Hepatocyte (in vitro differentiated cells): ENCODE measurements around the gene BORCS6. TPM values are rescaled to one million over a fixed set of nuclear protein-coding genes. Genes with fewer than 3 reads are reported as not detected.

Source experiments
- DNase-seq: peaks from one replicate; pipeline ENCODE4 v3.0.0-alpha.2; 2016; ENCODE audit warnings: low spot score
- H2AFZ ChIP-seq: fragments of 200-600 bp; sonication (generic); 2 replicates; pipeline ENCODE4 v1.6.0; 2016; ENCODE audit warnings: antibody characterized with exemption, mild to moderate bottlenecking
- H3K27ac ChIP-seq: fragments of 200-600 bp; sonication (generic); 2 replicates; pipeline ENCODE4 v1.5.1; 2016; ENCODE audit warnings: mild to moderate bottlenecking
- H3K27me3 ChIP-seq: fragments of 200-600 bp; sonication (generic); 2 replicates; pipeline ENCODE4 v1.6.1; 2016
- H3K36me3 ChIP-seq: fragments of 200-600 bp; sonication (generic); replicated peaks from 2 replicates; pipeline ENCODE4 v1.5.1; 2016; ENCODE audit warnings: low read depth; ENCODE audit not compliant: insufficient read depth
- H3K4me1 ChIP-seq: fragments of 200-600 bp; sonication (generic); 2 replicates; pipeline ENCODE4 v1.5.1; 2016; ENCODE audit warnings: mild to moderate bottlenecking, moderate library complexity; ENCODE audit not compliant: insufficient read depth
- H3K4me2 ChIP-seq: fragments of 200-600 bp; sonication (generic); 2 replicates; pipeline ENCODE4 v1.6.0; 2016
- H3K4me3 ChIP-seq: fragments of 200-600 bp; sonication (generic); 2 replicates; pipeline ENCODE4 v1.5.1; 2016; ENCODE audit warnings: mild to moderate bottlenecking
- H3K79me2 ChIP-seq: fragments of 200-600 bp; sonication (generic); 2 replicates; pipeline ENCODE4 v1.6.0; 2017; ENCODE audit warnings: mild to moderate bottlenecking
- H3K9me2 ChIP-seq: fragments of 200-600 bp; sonication (generic); replicated peaks from 2 replicates; pipeline ENCODE4 v1.6.0; 2017; ENCODE audit warnings: mild to moderate bottlenecking; ENCODE audit not compliant: insufficient read depth
- H3K9me3 ChIP-seq: fragments of 200-600 bp; sonication (generic); 2 replicates; pipeline ENCODE4 v1.5.1; 2016; ENCODE audit warnings: low read depth, mild to moderate bottlenecking
- H4K20me1 ChIP-seq: fragments of 200-600 bp; sonication (generic); 2 replicates; pipeline ENCODE4 v1.6.0; 2016; ENCODE audit warnings: mild to moderate bottlenecking; ENCODE audit not compliant: insufficient read depth, poor library complexity, severe bottlenecking
- EZH2 ChIP-seq: fragments of 200-600 bp; sonication (generic); IDR thresholded peaks from 2 replicates; pipeline ENCODE4 v1.6.1; 2016; ENCODE audit warnings: antibody characterized with exemption, mild to moderate bottlenecking, borderline replicate concordance
- EZH2phosphoT487 ChIP-seq: fragments of 200-600 bp; sonication (generic); IDR thresholded peaks from one replicate; pipeline ENCODE4 v1.6.1; 2018; ENCODE audit warnings: antibody characterized with exemption, mild to moderate bottlenecking, low read depth, moderate library complexity; ENCODE audit not compliant: unreplicated experiment, severe bottlenecking
- WGBS: methylation state at CpG from one replicate; pipeline ENCODE4 v1.1.6; 2016; ENCODE audit warnings: low lambda C conversion rate; ENCODE audit errors: missing lambda C conversion rate; 5-methylcytosine and 5-hydroxymethylcytosine counted together
- polyA plus RNA-seq: library from polyadenylated mRNA; unstranded; fragments of >200 nt; fragmentation: Nextera tagmentation; extraction: Ambion mirVana; gene quantifications from 2 replicates; pipeline ENCODE4 v1.2.1, GENCODE V29; 2016
- total RNA-seq: library from RNA; depleted of rRNA; stranded (reverse); fragments of >200 nt; gene quantifications from 2 replicates; pipeline ENCODE4 v1.2.3, GENCODE V29; 2014
- TF ChIP-seq, protein P1 (sequence below): fragments of 200-600 bp; sonication (generic); IDR thresholded peaks from 2 replicates; pipeline ENCODE4 v1.5.1; 2016; ENCODE audit warnings: antibody characterized with exemption, mild to moderate bottlenecking; ENCODE audit not compliant: poor library complexity

The BORCS6 gene
- total and polyA plus RNA-seq, 2 experiments from 2014 or later: 9.4 to 10.2 TPM

GRCh38 chr17:8235676-8236075 is 45.7 kb upstream of the BORCS6 start:
- no peaks in the 10 kb centered on the region for H3K36me3 ChIP-seq
- no peak overlapping the region for H3K4me3 ChIP-seq
- TF ChIP-seq EZH2 (no peak), EZH2phosphoT487 (no peak)
- TF ChIP-seq, protein P1, sequence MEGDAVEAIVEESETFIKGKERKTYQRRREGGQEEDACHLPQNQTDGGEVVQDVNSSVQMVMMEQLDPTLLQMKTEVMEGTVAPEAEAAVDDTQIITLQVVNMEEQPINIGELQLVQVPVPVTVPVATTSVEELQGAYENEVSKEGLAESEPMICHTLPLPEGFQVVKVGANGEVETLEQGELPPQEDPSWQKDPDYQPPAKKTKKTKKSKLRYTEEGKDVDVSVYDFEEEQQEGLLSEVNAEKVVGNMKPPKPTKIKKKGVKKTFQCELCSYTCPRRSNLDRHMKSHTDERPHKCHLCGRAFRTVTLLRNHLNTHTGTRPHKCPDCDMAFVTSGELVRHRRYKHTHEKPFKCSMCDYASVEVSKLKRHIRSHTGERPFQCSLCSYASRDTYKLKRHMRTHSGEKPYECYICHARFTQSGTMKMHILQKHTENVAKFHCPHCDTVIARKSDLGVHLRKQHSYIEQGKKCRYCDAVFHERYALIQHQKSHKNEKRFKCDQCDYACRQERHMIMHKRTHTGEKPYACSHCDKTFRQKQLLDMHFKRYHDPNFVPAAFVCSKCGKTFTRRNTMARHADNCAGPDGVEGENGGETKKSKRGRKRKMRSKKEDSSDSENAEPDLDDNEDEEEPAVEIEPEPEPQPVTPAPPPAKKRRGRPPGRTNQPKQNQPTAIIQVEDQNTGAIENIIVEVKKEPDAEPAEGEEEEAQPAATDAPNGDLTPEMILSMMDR: no peak
- H3K27ac ChIP-seq: no peak overlapping the region
- WGBS: 92% methylated on average over 7 of the region's 7 CpGs
- no peak overlapping the region for H3K4me2 ChIP-seq
- no peaks in the 10 kb centered on the region for H3K9me2 ChIP-seq
- H3K27me3 ChIP-seq: no peaks in the 10 kb centered on the region
- DNase-seq: no peak
- no peaks in the 10 kb centered on the region for H3K9me3 ChIP-seq
- no peaks in the 10 kb centered on the region for H3K4me1 ChIP-seq
- no peak overlapping the region for H2AFZ ChIP-seq
- H4K20me1 ChIP-seq: no peaks in the 10 kb centered on the region
- no peaks in the 10 kb centered on the region for H3K79me2 ChIP-seq

DNA sequence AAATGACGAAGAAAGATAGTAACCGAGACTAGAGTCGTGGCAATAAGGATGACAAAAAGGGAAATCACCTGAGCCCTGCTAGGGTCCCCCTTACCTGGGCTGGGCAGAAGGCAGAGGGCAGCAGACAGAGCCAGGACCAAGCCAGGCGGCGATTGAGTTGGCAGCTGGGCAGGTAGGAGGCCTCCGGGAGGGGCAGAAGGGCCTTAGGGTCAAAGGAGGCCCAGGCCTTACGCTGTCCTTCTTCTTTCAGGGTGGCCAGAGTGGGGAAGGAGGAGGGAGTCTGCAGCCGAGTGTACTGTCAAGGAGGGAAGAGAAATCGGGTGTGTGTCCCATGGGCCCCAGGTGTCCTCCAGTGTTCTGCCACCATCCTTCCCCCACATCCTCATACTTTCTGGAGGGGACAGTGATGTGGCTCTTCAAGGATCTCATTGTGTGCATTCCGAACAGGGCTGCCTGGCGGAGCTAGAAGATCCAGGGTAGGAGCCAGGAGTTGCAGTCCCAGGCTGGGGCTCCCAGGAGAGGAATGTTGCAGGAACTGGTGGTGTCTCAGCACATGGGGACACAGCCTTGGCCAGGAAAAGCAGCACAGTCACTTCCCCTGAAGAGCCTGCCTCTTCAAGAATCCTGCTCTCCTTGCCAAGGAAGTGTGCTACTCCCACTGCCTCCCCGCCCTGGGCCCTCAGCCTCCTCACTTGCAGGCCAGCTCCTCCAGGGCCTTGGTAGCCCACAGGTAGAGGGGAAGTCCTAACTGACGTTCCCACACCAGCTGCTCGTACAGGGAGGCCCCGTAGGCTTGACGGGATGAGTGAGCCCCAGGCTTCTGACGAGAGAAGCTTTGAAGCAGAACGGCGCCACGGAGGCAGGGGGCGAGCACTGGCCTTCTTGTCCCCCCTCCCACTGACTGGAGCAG is 44.6 kb upstream of the BORCS6 start:
- Histone ChIP-seq H3K79me2 (no peaks in the 10 kb centered on the region), H3K36me3 (no peaks in the 10 kb centered on the region), H3K4me2 (no peak overlapping the region), H3K9me2 (no peaks in the 10 kb centered on the region), H4K20me1 (no peaks in the 10 kb centered on the region), H2AFZ (no peak overlapping the region), H3K27me3 (no peaks in the 10 kb centered on the region), H3K4me3 (no peak overlapping the region), H3K27ac (no peak overlapping the region), H3K9me3 (no peaks in the 10 kb centered on the region), H3K4me1 (no peaks in the 10 kb centered on the region)
- no peak for DNase-seq
- TF ChIP-seq, protein P1: no peak
- no peak for TF ChIP-seq EZH2phosphoT487
- TF ChIP-seq EZH2: no peak
- 96% methylated on average over 21 of the region's 21 CpGs for WGBS

DNA sequence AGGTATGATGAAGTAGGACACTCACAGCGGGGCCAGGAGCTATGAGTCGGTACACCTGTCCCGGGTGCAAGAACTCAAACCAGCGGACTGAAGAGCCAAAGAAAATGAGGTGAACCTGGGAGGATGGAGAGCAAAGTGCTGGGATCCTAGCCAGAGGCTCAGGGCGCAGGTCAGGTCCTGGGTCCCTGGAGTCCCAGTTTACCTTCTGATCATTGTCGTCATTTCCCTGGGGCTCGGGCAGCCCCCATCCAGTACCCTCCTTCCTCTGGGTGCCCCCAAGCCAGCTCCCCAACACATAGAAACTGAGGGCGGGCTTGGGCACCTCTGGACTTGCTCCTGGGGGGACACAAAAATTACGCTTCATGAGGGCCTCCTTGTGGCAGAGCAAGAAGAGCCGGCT is 41.7 kb upstream of the BORCS6 start:
- Histone ChIP-seq H3K79me2 (no peaks in the 10 kb centered on the region), H3K36me3 (no peaks in the 10 kb centered on the region), H3K4me2 (no peak overlapping the region), H3K9me2 (no peaks in the 10 kb centered on the region), H3K27ac (no peak overlapping the region), H3K9me3 (no peaks in the 10 kb centered on the region), H2AFZ (no peak overlapping the region), H3K27me3 (no peaks in the 10 kb centered on the region), H3K4me3 (no peak overlapping the region), H3K4me1 (peaks cover 7% of the 10 kb centered on the region), H4K20me1 (no peaks in the 10 kb centered on the region)
- TF ChIP-seq, protein P1: no peak
- no peak for TF ChIP-seq EZH2
- TF ChIP-seq EZH2phosphoT487: no peak
- WGBS: 98% methylated on average over 10 of the region's 10 CpGs
- no peak for DNase-seq
